ENCODE measurements around the gene STYXL1. TPM values are rescaled to one million over a fixed set of nuclear protein-coding genes. Genes with fewer than 3 reads are reported as not detected.
"Not testable (repeated sequence)": the region's sequence is repeated elsewhere in the genome, so short reads cannot be mapped to it uniquely, and the experiment has no call there.

STYXL1 gene
- total RNA-seq, 1 donor from 2014 or later = 28.4 TPM

- peak; percentile 15 for DNase-seq (ENCODE audit: low spot score)
These were observed 10.5 kb downstream of the STYXL1 start for GRCh38 chr7:76037310-76037709.

GRCh38 chr7:76031964-76032363 is 15.8 kb downstream of the STYXL1 start:
- no peak for DNase-seq (ENCODE audit: low spot score)

GRCh38 chr7:76029682-76030081 is 18.1 kb downstream of the STYXL1 start:
- not testable (repeated sequence) for DNase-seq (ENCODE audit: low spot score)

- no peak for DNase-seq (ENCODE audit: low spot score)
These were observed 24.8 kb downstream of the STYXL1 start for GRCh38 chr7:76023002-76023401.

GRCh38 chr7:76022026-76022780 is 25.6 kb downstream of the STYXL1 start:
- no peak for DNase-seq (ENCODE audit: low spot score)

GRCh38 chr7:76020031-76020714 is 27.6 kb downstream of the STYXL1 start:
- DNase-seq (ENCODE audit: low spot score) = peak; percentile 67

GRCh38 chr7:76018520-76018919 is 29.3 kb downstream of the STYXL1 start:
- DNase-seq (ENCODE audit: low spot score) = not testable (repeated sequence)

GRCh38 chr7:76016191-76016947 is 31.4 kb downstream of the STYXL1 start:
- DNase-seq (ENCODE audit: low spot score) = no peak

GRCh38 chr7:76011442-76011861 is 36.3 kb downstream of the STYXL1 start:
- DNase-seq (ENCODE audit: low spot score) = peak; percentile 55

GRCh38 chr7:76009672-76010600 is 37.9 kb downstream of the STYXL1 start:
- no peak for DNase-seq (ENCODE audit: low spot score)

GRCh38 chr7:76008156-76008687 is 39.6 kb downstream of the STYXL1 start:
- no peak for DNase-seq (ENCODE audit: low spot score)

GRCh38 chr7:76005004-76005403 is 42.8 kb downstream of the STYXL1 start:
- DNase-seq (ENCODE audit: low spot score) = not testable (repeated sequence)

- no peak for DNase-seq (ENCODE audit: low spot score)
These were observed 44.4 kb downstream of the STYXL1 start for GRCh38 chr7:76003351-76003750.

- DNase-seq (ENCODE audit: low spot score) = no peak
These were observed 45.0 kb downstream of the STYXL1 start for GRCh38 chr7:76002822-76003221.

- no peak for DNase-seq (ENCODE audit: low spot score)
These were observed 45.7 kb downstream of the STYXL1 start for GRCh38 chr7:76002139-76002538.

GRCh38 chr7:76000566-76000965 is 47.2 kb downstream of the STYXL1 start:
- DNase-seq (ENCODE audit: low spot score) = no peak

GRCh38 chr7:75998038-75998437 is 49.8 kb downstream of the STYXL1 start:
- no peak for DNase-seq (ENCODE audit: low spot score)

- DNase-seq (ENCODE audit: low spot score) = no peak
These were observed 51.3 kb downstream of the STYXL1 start for GRCh38 chr7:75996476-75996875.

- no peak for DNase-seq (ENCODE audit: low spot score)
These were observed 51.8 kb downstream of the STYXL1 start for GRCh38 chr7:75995996-75996395.

- DNase-seq (ENCODE audit: low spot score) = no peak
These were observed 52.7 kb downstream of the STYXL1 start for GRCh38 chr7:75995052-75995471.
